GM21737 (cell line): ENCODE results near the gene MESP2.

Experiments used
- ATAC-seq: cut with Tn5 transposase; IDR thresholded peaks from one replicate; pipeline ENCODE4 v1.9.1; 2021; ENCODE audit warnings: mild to moderate bottlenecking, moderate library complexity; ENCODE audit not compliant: unreplicated experiment

MESP2 gene

GRCh38 chr15:89801471-89802195 lies 25.5 kb downstream of the MESP2 start:
- no peak for ATAC-seq

- no peak for ATAC-seq
These were observed 26.2 kb downstream of the MESP2 start for GRCh38 chr15:89802231-89802928.

- ATAC-seq = no peak
These were observed 27.1 kb downstream of the MESP2 start for GRCh38 chr15:89802986-89803824.

- no peak for ATAC-seq
These were observed 28.0 kb downstream of the MESP2 start for GRCh38 chr15:89803941-89804800.

- ATAC-seq = no peak
These were observed 29.4 kb downstream of the MESP2 start for GRCh38 chr15:89805241-89806209.

- ATAC-seq = no peak
These were observed 30.1 kb downstream of the MESP2 start for GRCh38 chr15:89806210-89806558.

GRCh38 chr15:89806559-89807550 lies 30.7 kb downstream of the MESP2 start:
- ATAC-seq = no peak

GRCh38 chr15:89807689-89808088 lies 31.6 kb downstream of the MESP2 start:
- no peak for ATAC-seq

- no peak for ATAC-seq
These were observed 32.2 kb downstream of the MESP2 start for GRCh38 chr15:89808160-89808870.

GRCh38 chr15:89809093-89809786 lies 33.1 kb downstream of the MESP2 start:
- ATAC-seq = no peak

- ATAC-seq = no peak
These were observed 33.6 kb downstream of the MESP2 start for GRCh38 chr15:89809787-89810148.

GRCh38 chr15:89810837-89811236 lies 34.7 kb downstream of the MESP2 start:
- ATAC-seq = no peak

- ATAC-seq = no peak
These were observed 36.1 kb downstream of the MESP2 start for GRCh38 chr15:89812011-89812846.

- ATAC-seq = no peak
These were observed 36.8 kb downstream of the MESP2 start for GRCh38 chr15:89812847-89813320.

GRCh38 chr15:89813381-89814111 lies 37.4 kb downstream of the MESP2 start:
- ATAC-seq = no peak
